Measurements from ENCODE around the gene NOX5. TPM values are rescaled to one million over a fixed set of nuclear protein-coding genes. Genes with fewer than 3 reads are reported as not detected.

NOX5 gene
- total RNA-seq, 1 donor from 2014 or later, result 0.06 TPM

- DNase-seq (ENCODE audit: low read depth), result no peak
- no peak overlapping the region for H3K4me3 ChIP-seq (ENCODE audit: low read depth, low read length)
- no peak for TF ChIP-seq CTCF (conservative IDR thresholded peaks at IDR 0.05; ENCODE audit: low read depth, low read length)
Measured at GRCh38 chr15:69090197-69090948, 75.9 kb downstream of the NOX5 start.

- no peak overlapping the region for H3K4me3 ChIP-seq (ENCODE audit: low read depth, low read length)
- no peak for DNase-seq (ENCODE audit: low read depth)
- no peak for TF ChIP-seq CTCF (conservative IDR thresholded peaks at IDR 0.05; ENCODE audit: low read depth, low read length)
Measured at GRCh38 chr15:69091654-69092053, 77.2 kb downstream of the NOX5 start.

GRCh38 chr15:69092159-69092558, 77.7 kb downstream of the NOX5 start:
- DNase-seq (ENCODE audit: low read depth), result peak; percentile 59
- TF ChIP-seq CTCF (conservative IDR thresholded peaks at IDR 0.05; ENCODE audit: low read depth, low read length), result no peak
- no peak overlapping the region for H3K4me3 ChIP-seq (ENCODE audit: low read depth, low read length)

- no peak for TF ChIP-seq CTCF (conservative IDR thresholded peaks at IDR 0.05; ENCODE audit: low read depth, low read length)
- H3K4me3 ChIP-seq (ENCODE audit: low read depth, low read length), result no peak overlapping the region
- no peak for DNase-seq (ENCODE audit: low read depth)
Measured at GRCh38 chr15:69093127-69093526, 78.6 kb downstream of the NOX5 start.

GRCh38 chr15:69093614-69094013, 79.1 kb downstream of the NOX5 start:
- no peak for TF ChIP-seq CTCF (conservative IDR thresholded peaks at IDR 0.05; ENCODE audit: low read depth, low read length)
- H3K4me3 ChIP-seq (ENCODE audit: low read depth, low read length), result no peak overlapping the region
- DNase-seq (ENCODE audit: low read depth), result no peak

- no peak for DNase-seq (ENCODE audit: low read depth)
- no peak overlapping the region for H3K4me3 ChIP-seq (ENCODE audit: low read depth, low read length)
- no peak for TF ChIP-seq CTCF (conservative IDR thresholded peaks at IDR 0.05; ENCODE audit: low read depth, low read length)
Measured at GRCh38 chr15:69094124-69094921, 79.8 kb downstream of the NOX5 start.
